Upper lobe of left lung (tissue), 6 donors: ENCODE data around the gene RAB6C. TPM values are rescaled to one million over a fixed set of nuclear protein-coding genes. Genes with fewer than 3 reads are reported as not detected.
A peak's percentile ranks its signal among the peaks of the same experiment; 100 is the strongest.
"Not testable (repeated sequence)": the region's sequence is repeated elsewhere in the genome, so short reads cannot be mapped to it uniquely, and the experiment has no call there.

Experiments
- ATAC-seq, 2 donors: fragments of 200-7000 bp; cut with Tn5 transposase; one replicate each; pipeline ENCODE4 v1.9.1; 2022; ENCODE audit warnings: mild to moderate bottlenecking in 2 of 2, moderate library complexity in 2 of 2; ENCODE audit not compliant: low FRiP score in 2 of 2
- DNase-seq, 2 donors: peaks; one replicate each; pipeline ENCODE4 v3.0.0-alpha.2; 2019 to 2020
- H3K27ac ChIP-seq, 4 donors: fragments of 200-600 bp; sonication (generic); one replicate each; pipeline ENCODE4 v1.5.1; 2016 to 2019
- H3K27me3 ChIP-seq, 4 donors: fragments of 200-600 bp; sonication (generic); one replicate each; pipeline ENCODE4 v1.5.1; 2017 to 2019
- H3K36me3 ChIP-seq, 4 donors: fragments of 200-600 bp; sonication (generic); one replicate each; pipeline ENCODE4 v1.5.1; 2016 to 2019
- H3K4me1 ChIP-seq, 4 donors: fragments of 200-600 bp; sonication (generic); one replicate each; pipeline ENCODE4 v1.5.1; 2018 to 2019
- H3K4me3 ChIP-seq, 4 donors: fragments of 200-600 bp; sonication (generic); one replicate each; pipeline ENCODE4 v1.5.1; 2017 to 2019; ENCODE audit warnings: mild to moderate bottlenecking in 2 of 4, moderate library complexity in 1 of 4
- H3K9me3 ChIP-seq, 4 donors: fragments of 200-600 bp; sonication (generic); one replicate each; pipeline ENCODE4 v1.5.1; 2018 to 2019
- CTCF ChIP-seq, 6 experiments: fragments of 450-650 bp in 4 of 6; fragments of 200-600 bp in 2 of 6; sonication (generic) in 2 of 6; IDR thresholded peaks; one replicate each; pipeline ENCODE4 v1.5.1; 2016 to 2019; ENCODE audit warnings: antibody characterized with exemption in 6 of 6
- EP300 ChIP-seq, 4 donors: sonication (generic); formaldehyde crosslinking; IDR thresholded peaks; one replicate each; pipeline ENCODE4 v1.5.1; 2017; ENCODE audit warnings: antibody characterized with exemption in 4 of 4, control low read depth in 2 of 4
- POLR2A ChIP-seq, 4 donors: fragments of 450-650 bp; IDR thresholded peaks; one replicate each; pipeline ENCODE4 v1.5.1; 2016 to 2017; ENCODE audit warnings: antibody characterized with exemption in 4 of 4, mild to moderate bottlenecking in 2 of 4
- POLR2AphosphoS5 ChIP-seq, 2 donors: sonication (generic); formaldehyde crosslinking; IDR thresholded peaks; one replicate each; pipeline ENCODE4 v1.5.1; 2017; ENCODE audit warnings: antibody characterized with exemption in 2 of 2
- WGBS, 2 donors: methylation state at CpG; one replicate each; pipeline ENCODE4 v1.1.5; 2017 to 2018; 5-methylcytosine and 5-hydroxymethylcytosine counted together
- total RNA-seq, 6 donors: library from RNA; depleted of rRNA in 4 of 6; stranded (reverse); fragments of >200 nt in 4 of 6; gene quantifications; one replicate each; pipeline versions ENCODE4 v1.1.0 to v1.2.1, GENCODE V29; 2016 to 2021
- donor health status: DM: no; HTN: no; CAD: no; lungs with moderate emphysema.
- donor health status: DM: no; HTN: yes; CAD: no; lungs with severe emphysema.

RAB6C gene
- total RNA-seq, 6 donors from 2014 or later = not detected

- WGBS, 2 donors = 47 to 71% methylated on average over 9 of the region's 9 CpGs
- no peaks in the 10 kb centered on the region for H3K27me3 ChIP-seq
- DNase-seq (no peak), ATAC-seq (no peak)
- no peak overlapping the region for H3K27ac ChIP-seq
- TF ChIP-seq POLR2A (IDR thresholded peaks at IDR 0.05) (no peak), CTCF (IDR thresholded peaks at IDR 0.05) (peak in 2 of 6 experiments; percentile 22 to 41)
- no peaks in the 10 kb centered on the region for H3K36me3 ChIP-seq
- H3K9me3 ChIP-seq = no peaks in the 10 kb centered on the region
- H3K4me1 ChIP-seq = peaks cover 0 to 6% (median 2%) of the 10 kb centered on the region in 4 donors
- H3K4me3 ChIP-seq = no peak overlapping the region
Measured at GRCh38 chr2:129936334-129936934, 43.0 kb upstream of the RAB6C start.

- H3K36me3 ChIP-seq, H3K9me3 ChIP-seq, H3K27ac ChIP-seq, H3K27me3 ChIP-seq, H3K4me1 ChIP-seq, H3K4me3 ChIP-seq: not testable (repeated sequence)
- DNase-seq = peak in 1 of 2 donors; percentile 20
- 70 to 78% methylated on average over 7 of the region's 7 CpGs for WGBS, 2 donors
- peak in 1 of 2 donors; percentile 46 for ATAC-seq
Measured at GRCh38 chr2:129938850-129939471, 40.5 kb upstream of the RAB6C start.

GRCh38 chr2:129943456-129943855, 36.0 kb upstream of the RAB6C start:
- not testable (repeated sequence) for H3K36me3 ChIP-seq, ATAC-seq, H3K4me3 ChIP-seq, DNase-seq, H3K9me3 ChIP-seq, H3K27ac ChIP-seq, H3K27me3 ChIP-seq, H3K4me1 ChIP-seq
- 71% methylated on average over 8 of the region's 8 CpGs for WGBS, 2 donors

GRCh38 chr2:129945557-129945956, 33.9 kb upstream of the RAB6C start:
- H3K27me3 ChIP-seq = no peaks in the 10 kb centered on the region
- no peaks in the 10 kb centered on the region for H3K9me3 ChIP-seq
- no peaks in the 10 kb centered on the region for H3K4me1 ChIP-seq
- DNase-seq (no peak), ATAC-seq (no peak)
- H3K36me3 ChIP-seq = no peaks in the 10 kb centered on the region
- H3K4me3 ChIP-seq = no peak overlapping the region
- TF ChIP-seq POLR2A (IDR thresholded peaks at IDR 0.05) = no peak
- TF ChIP-seq EP300 (IDR thresholded peaks at IDR 0.05) = no peak
- TF ChIP-seq POLR2AphosphoS5 (IDR thresholded peaks at IDR 0.05) = no peak
- TF ChIP-seq CTCF (IDR thresholded peaks at IDR 0.05) = no peak
- no peak overlapping the region for H3K27ac ChIP-seq

- DNase-seq, H3K27ac ChIP-seq, H3K4me1 ChIP-seq, H3K36me3 ChIP-seq, H3K9me3 ChIP-seq, H3K27me3 ChIP-seq, ATAC-seq, H3K4me3 ChIP-seq: not testable (repeated sequence)
- 50 to 68% methylated on average over 2 of the region's 2 CpGs for WGBS, 2 donors
Measured at GRCh38 chr2:129947712-129948111, 31.8 kb upstream of the RAB6C start.

GRCh38 chr2:129956171-129956570, 23.3 kb upstream of the RAB6C start:
- H3K27ac ChIP-seq, ATAC-seq, H3K9me3 ChIP-seq, H3K4me3 ChIP-seq, H3K36me3 ChIP-seq, DNase-seq, H3K27me3 ChIP-seq, H3K4me1 ChIP-seq: not testable (repeated sequence)
- WGBS, 2 donors = 78 to 83% methylated on average over 6 of the region's 6 CpGs

GRCh38 chr2:129957891-129958290, 21.6 kb upstream of the RAB6C start:
- no peak overlapping the region for H3K27ac ChIP-seq
- H3K27me3 ChIP-seq = no peaks in the 10 kb centered on the region
- ATAC-seq (no peak), DNase-seq (no peak)
- no peak for TF ChIP-seq CTCF (IDR thresholded peaks at IDR 0.05)
- H3K36me3 ChIP-seq = no peaks in the 10 kb centered on the region
- WGBS, 2 donors = 52 to 62% methylated on average over 4 of the region's 4 CpGs
- H3K4me1 ChIP-seq = no peaks in the 10 kb centered on the region
- H3K4me3 ChIP-seq = no peak overlapping the region
- H3K9me3 ChIP-seq = no peaks in the 10 kb centered on the region

- not testable (repeated sequence) for H3K36me3 ChIP-seq, ATAC-seq, H3K4me1 ChIP-seq, DNase-seq, H3K27me3 ChIP-seq, H3K27ac ChIP-seq, H3K9me3 ChIP-seq, H3K4me3 ChIP-seq
- WGBS, 2 donors = 71 to 79% methylated on average over 4 of the region's 4 CpGs
Measured at GRCh38 chr2:129958736-129959135, 20.7 kb upstream of the RAB6C start.

- not testable (repeated sequence) for DNase-seq, H3K4me3 ChIP-seq, H3K27ac ChIP-seq, H3K36me3 ChIP-seq, H3K27me3 ChIP-seq, ATAC-seq, H3K9me3 ChIP-seq, H3K4me1 ChIP-seq
- WGBS, 2 donors = 47 to 56% methylated on average over 4 of the region's 4 CpGs
Measured at GRCh38 chr2:129968605-129969004, 10.9 kb upstream of the RAB6C start.
